Esophagus squamous epithelium (tissue), 4 donors: ENCODE measurements around the gene NOXO1.
A peak's percentile ranks its signal among the peaks of the same experiment; 100 is the strongest.

Experiments used
- CTCF ChIP-seq, 6 experiments: fragments of 450-650 bp in 4 of 6; fragments of 200-600 bp in 2 of 6; sonication (generic) in 2 of 6; IDR thresholded peaks; one replicate each; pipeline ENCODE4 v1.5.1; 2016 to 2019; ENCODE audit warnings: antibody characterized with exemption in 6 of 6, mild to moderate bottlenecking in 4 of 6, moderate library complexity in 4 of 6
- POLR2A ChIP-seq, 4 donors: fragments of 450-650 bp; IDR thresholded peaks; one replicate each; pipeline ENCODE4 v1.6.1; 2017; ENCODE audit warnings: antibody characterized with exemption in 4 of 4, mild to moderate bottlenecking in 4 of 4, moderate library complexity in 3 of 4

GRCh38 chr16:2023092-2024031 is 42.1 kb upstream of the NOXO1 start:
- TF ChIP-seq CTCF (IDR thresholded peaks at IDR 0.05) (peak; percentile 96 to 100 (median 99)), POLR2A (IDR thresholded peaks at IDR 0.05) (peak in 1 of 4 donors; percentile 28)
